Uterus (tissue), 2 donors: ENCODE results near the gene PSMG4.

Experiments used
- CTCF ChIP-seq, 4 experiments: fragments of 200-600 bp in 2 of 4; fragments of 450-650 bp in 2 of 4; sonication (generic) in 2 of 4; IDR thresholded peaks; one replicate each; pipeline ENCODE4 v1.5.1; 2016 to 2019; ENCODE audit warnings: antibody characterized with exemption in 4 of 4, mild to moderate bottlenecking in 2 of 4, moderate library complexity in 1 of 4
- POLR2A ChIP-seq, 2 donors: fragments of 450-650 bp; IDR thresholded peaks; one replicate each; pipeline ENCODE4 v1.6.1; 2016; ENCODE audit warnings: antibody characterized with exemption in 2 of 2, mild to moderate bottlenecking in 1 of 2, moderate library complexity in 1 of 2

- TF ChIP-seq CTCF (IDR thresholded peaks at IDR 0.05) (no peak), POLR2A (IDR thresholded peaks at IDR 0.05) (no peak)
These were observed 29.1 kb upstream of the PSMG4 start for GRCh38 chr6:3229566-3230178.
